SH-SY5Y (cell line): ENCODE results near the gene CCDC88A.

Experiments used
- GATA2 ChIP-seq: IDR thresholded peaks from 2 replicates; pipeline ENCODE4 v1.6.1; 2011; ENCODE audit warnings: mild to moderate bottlenecking, low read depth, low read length
- GATA3 ChIP-seq: IDR thresholded peaks from 2 replicates; pipeline ENCODE4 v1.6.1; 2011; ENCODE audit warnings: low read depth, mild to moderate bottlenecking, low read length, moderate library complexity

GRCh38 chr2:55415300-55415699 lies 4.4 kb downstream of the CCDC88A start:
- TF ChIP-seq GATA2 (no peak), GATA3 (no peak)
